Right atrium auricular region (tissue), 2 donors: ENCODE data around the gene CREB3L4. TPM values are rescaled to one million over a fixed set of nuclear protein-coding genes. Genes with fewer than 3 reads are reported as not detected.
A peak's percentile ranks its signal among the peaks of the same experiment; 100 is the strongest.

ENCODE experiments used
- DNase-seq: peaks from one replicate; pipeline ENCODE4 v3.0.0-alpha.2; 2019; ENCODE audit warnings: low spot score
- H3K27ac ChIP-seq, 2 donors: fragments of 200-600 bp; sonication (generic); 1 replicate in 1 of 2; 2 replicates in 1 of 2; pipeline ENCODE4 v1.5.1; 2016 to 2019
- H3K27me3 ChIP-seq, 2 donors: fragments of 200-600 bp; sonication (generic); one replicate each; pipeline versions ENCODE4 v1.5.1 to v1.6.0; 2017 to 2019
- H3K36me3 ChIP-seq: fragments of 200-600 bp; sonication (generic); one replicate; pipeline ENCODE4 v1.5.1; 2016
- H3K4me1 ChIP-seq, 2 donors: fragments of 200-600 bp; sonication (generic); one replicate each; pipeline versions ENCODE4 v1.5.1 to v1.6.0; 2017 to 2019
- H3K4me3 ChIP-seq, 2 donors: fragments of 200-600 bp; sonication (generic); 1 replicate in 1 of 2; 2 replicates in 1 of 2; pipeline ENCODE4 v1.5.1; 2017 to 2019; ENCODE audit warnings: mild to moderate bottlenecking in 1 of 2, moderate library complexity in 1 of 2
- H3K9me3 ChIP-seq, 2 donors: fragments of 200-600 bp; sonication (generic); one replicate each; pipeline ENCODE4 v1.5.1; 2019
- total RNA-seq, 2 donors: library from RNA; depleted of rRNA; stranded (reverse); fragments of >200 nt; gene quantifications; one replicate each; pipeline ENCODE4 v1.1.0, GENCODE V29; 2016
- TF ChIP-seq, protein P1 (sequence below), 2 donors: fragments of 200-600 bp; sonication (generic); IDR thresholded peaks; one replicate each; pipeline ENCODE4 v1.5.1; 2019; ENCODE audit warnings: antibody characterized with exemption in 2 of 2

CREB3L4 gene
- total RNA-seq, 2 donors from 2014 or later: 4.9 to 5.6 TPM

DNA sequence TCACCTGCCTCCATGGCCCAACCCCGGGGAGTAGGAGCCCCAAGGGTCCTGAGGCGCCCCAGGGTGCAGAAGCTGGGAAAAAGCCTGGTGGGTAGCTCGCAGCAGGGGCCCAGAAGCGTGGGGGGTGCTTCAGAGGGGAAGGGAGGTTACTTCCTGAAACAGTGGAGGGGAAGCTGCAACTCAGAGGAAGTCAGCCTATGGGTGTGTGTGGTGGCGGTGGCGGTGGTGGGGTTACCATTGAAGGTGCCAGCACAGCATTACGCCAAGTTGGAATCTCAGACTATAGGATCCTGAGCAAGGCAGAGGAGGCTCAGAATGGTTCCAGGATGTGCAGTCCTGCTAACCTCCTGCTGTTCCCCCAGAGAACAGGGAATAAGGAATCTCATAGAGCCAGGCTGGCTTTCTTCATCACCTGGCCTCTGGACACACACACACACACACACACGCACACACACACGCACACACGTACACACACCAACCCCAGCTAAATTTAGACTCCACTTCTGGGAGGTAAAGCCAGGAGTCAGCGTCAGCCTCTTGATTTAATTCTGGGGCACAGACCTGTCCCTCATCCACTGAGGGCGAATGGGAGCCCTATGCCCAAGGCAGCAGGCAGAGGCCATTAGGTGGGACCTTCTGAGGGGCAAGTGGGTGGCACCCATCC lies 22.4 kb upstream of the CREB3L4 start:
- H3K36me3 ChIP-seq: peaks cover 56% of the 10 kb centered on the region
- peak; percentile 69 for DNase-seq

DNA sequence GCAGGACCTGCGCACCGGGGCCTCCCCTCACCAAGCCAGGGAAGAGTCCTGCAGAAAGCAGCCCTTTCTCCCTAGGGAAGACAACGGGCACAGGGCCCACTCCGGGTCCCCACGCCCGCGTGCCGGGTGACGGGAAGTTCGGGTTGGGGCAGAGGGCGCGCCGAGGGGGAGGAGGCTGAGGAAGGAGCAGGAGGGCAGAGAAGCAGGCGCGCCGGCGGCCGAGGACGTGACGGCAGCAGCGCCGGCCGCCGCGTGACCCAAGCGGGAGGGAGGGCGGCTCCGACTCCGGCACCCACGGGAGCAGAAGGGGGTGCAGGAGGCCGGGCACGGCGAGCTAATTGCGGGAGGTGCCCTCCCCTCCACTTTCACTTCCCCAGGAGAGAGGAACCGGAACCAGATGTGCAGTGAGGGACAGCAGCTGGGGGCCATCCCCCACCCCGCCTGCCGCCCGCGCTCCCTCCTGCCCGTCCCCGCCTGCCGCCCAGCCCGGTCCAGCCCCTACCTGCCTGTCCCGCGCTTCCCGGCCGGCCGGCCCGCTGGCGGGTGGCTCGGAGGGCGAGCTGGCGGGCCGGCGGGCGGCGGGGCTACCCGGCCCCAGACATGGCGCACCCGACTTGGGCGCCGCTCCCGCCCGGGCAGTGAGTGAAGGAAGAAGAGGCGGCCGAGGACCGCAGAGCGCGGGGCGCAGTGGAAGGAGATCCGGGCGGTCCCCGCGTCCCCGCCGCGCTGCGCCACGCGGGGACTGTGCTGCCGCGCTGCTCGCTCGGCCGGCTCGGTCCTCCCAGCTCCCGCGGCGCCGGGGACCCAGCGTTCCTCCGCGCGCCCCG lies 21.7 kb upstream of the CREB3L4 start:
- peak overlapping the region; percentile 79 to 90 for H3K4me3 ChIP-seq

More for the DNA sequence above, 22.4 kb upstream of the CREB3L4 start:
- TF ChIP-seq, protein P1, sequence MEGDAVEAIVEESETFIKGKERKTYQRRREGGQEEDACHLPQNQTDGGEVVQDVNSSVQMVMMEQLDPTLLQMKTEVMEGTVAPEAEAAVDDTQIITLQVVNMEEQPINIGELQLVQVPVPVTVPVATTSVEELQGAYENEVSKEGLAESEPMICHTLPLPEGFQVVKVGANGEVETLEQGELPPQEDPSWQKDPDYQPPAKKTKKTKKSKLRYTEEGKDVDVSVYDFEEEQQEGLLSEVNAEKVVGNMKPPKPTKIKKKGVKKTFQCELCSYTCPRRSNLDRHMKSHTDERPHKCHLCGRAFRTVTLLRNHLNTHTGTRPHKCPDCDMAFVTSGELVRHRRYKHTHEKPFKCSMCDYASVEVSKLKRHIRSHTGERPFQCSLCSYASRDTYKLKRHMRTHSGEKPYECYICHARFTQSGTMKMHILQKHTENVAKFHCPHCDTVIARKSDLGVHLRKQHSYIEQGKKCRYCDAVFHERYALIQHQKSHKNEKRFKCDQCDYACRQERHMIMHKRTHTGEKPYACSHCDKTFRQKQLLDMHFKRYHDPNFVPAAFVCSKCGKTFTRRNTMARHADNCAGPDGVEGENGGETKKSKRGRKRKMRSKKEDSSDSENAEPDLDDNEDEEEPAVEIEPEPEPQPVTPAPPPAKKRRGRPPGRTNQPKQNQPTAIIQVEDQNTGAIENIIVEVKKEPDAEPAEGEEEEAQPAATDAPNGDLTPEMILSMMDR (IDR thresholded peaks at IDR 0.05): no peak
- H3K27ac ChIP-seq: peak overlapping the region; percentile 98
- peak overlapping the region; percentile 79 to 90 for H3K4me3 ChIP-seq
- H3K4me1 ChIP-seq: peaks cover 0 to 35% of the 10 kb centered on the region in 2 donors
- H3K9me3 ChIP-seq: no peaks in the 10 kb centered on the region
- H3K27me3 ChIP-seq: no peaks in the 10 kb centered on the region

DNA sequence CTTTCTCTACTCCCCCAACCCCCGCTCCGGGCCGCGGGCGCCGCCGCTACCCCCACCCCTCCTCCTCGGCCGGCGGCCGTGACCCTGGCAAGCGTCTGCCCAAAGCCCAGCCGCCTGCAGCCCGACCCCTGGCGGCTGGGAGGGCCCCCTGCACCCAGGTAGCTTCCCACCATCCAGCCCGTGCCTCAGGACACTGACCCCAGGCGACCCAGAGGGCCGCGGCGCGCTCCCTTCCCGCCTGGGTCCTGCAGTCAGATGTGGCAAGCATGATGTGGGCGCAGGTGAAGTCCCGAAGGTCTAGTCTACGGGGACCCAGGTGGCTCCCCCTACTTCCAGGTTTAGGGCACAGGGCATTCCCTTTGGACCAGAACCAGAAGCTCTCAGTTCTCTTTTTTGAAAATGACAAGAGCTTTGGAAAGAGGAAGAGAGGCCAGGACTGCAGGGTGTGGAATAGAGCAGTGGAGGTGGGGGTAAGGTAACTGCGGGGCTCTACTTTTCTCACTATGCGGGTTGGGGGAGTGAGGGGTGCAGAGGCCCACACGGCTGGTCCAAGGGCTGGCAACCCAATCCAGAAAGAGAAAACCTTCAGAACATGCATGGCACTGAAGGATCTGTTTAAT lies 21.0 kb upstream of the CREB3L4 start, which contains the start of gene DENND4B:
Gene DENND4B, minus strand, starts transcription at position 97 of the 620 bp plus-strand sequence. CDS start 2,344 bp downstream, outside the sequence.
- peak within 1 kb of the TSS; percentile 79 to 90 for H3K4me3 ChIP-seq

More for the DNA sequence above, 21.7 kb upstream of the CREB3L4 start:
- TF ChIP-seq, protein P1 (IDR thresholded peaks at IDR 0.05): no peak
- Histone ChIP-seq H3K27ac (peak overlapping the region; percentile 98), H3K4me1 (peaks cover 0 to 35% of the 10 kb centered on the region in 2 donors), H3K36me3 (peaks cover 56% of the 10 kb centered on the region), H3K9me3 (no peaks in the 10 kb centered on the region), H3K27me3 (no peaks in the 10 kb centered on the region)
- DNase-seq: peak; percentile 91

DNA sequence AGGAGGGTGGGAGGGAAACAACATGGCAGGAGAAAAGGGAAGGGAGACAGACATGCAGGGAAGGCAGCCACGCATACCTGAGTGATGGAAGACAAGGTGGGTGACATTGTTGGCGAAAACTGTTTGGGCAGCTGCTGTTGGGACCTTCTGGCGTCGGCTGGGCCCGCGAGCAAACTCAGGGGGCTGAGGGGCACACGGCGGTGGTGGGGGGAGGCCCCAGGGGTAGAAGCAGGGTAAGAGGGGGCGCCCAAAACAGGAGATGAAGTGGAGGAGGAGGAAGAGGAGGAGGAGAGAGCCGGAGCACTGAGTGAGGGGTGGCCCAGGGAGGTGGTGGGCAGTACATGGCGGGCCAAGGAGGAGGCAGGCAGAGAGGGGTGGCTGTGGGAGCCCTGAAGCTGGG lies 16.5 kb upstream of the CREB3L4 start:
- Histone ChIP-seq H3K9me3 (no peaks in the 10 kb centered on the region), H3K27me3 (no peaks in the 10 kb centered on the region), H3K4me1 (peaks cover 0 to 16% of the 10 kb centered on the region in 2 donors), H3K4me3 (no peak overlapping the region), H3K36me3 (peaks cover 77% of the 10 kb centered on the region), H3K27ac (no peak overlapping the region)
- TF ChIP-seq, protein P1 (IDR thresholded peaks at IDR 0.05): no peak
- no peak for DNase-seq

More for the DNA sequence above, 21.0 kb upstream of the CREB3L4 start, which contains the start of gene DENND4B:
- DNase-seq: peak; percentile 82
- no peaks in the 10 kb centered on the region for H3K9me3 ChIP-seq
- H3K27me3 ChIP-seq: no peaks in the 10 kb centered on the region
- H3K36me3 ChIP-seq: peaks cover 60% of the 10 kb centered on the region
- peak within 1 kb of the TSS; percentile 98 for H3K27ac ChIP-seq
- H3K4me1 ChIP-seq: peaks cover 0 to 35% of the 10 kb centered on the region in 2 donors
- TF ChIP-seq, protein P1 (IDR thresholded peaks at IDR 0.05): peak; percentile 98 to 100

DNA sequence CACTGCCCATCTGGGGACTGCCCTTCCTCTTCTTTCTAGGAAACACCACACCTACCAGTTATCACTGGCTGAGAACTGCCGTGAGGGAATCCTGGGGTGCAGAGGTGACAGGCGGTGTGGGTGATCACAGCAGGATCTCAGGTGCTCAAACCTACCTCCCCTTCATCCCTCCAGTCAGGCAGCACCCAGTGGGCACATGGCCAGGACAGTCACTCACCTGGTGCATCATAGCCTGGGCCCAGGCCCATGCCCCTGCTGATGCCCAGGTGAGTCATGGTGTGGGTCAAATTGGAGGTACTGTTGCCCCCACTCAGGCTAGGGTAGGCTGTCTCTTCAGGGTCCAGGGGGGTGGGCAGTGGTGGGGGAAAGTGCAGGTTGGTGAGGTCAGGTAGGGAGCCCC lies 15.9 kb upstream of the CREB3L4 start:
- no peaks in the 10 kb centered on the region for H3K27me3 ChIP-seq
- peaks cover 77% of the 10 kb centered on the region for H3K36me3 ChIP-seq
- no peaks in the 10 kb centered on the region for H3K9me3 ChIP-seq
- H3K4me3 ChIP-seq: no peak overlapping the region
- DNase-seq: no peak
- TF ChIP-seq, protein P1 (IDR thresholded peaks at IDR 0.05): no peak
- peaks cover 0 to 20% of the 10 kb centered on the region in 2 donors for H3K4me1 ChIP-seq
- H3K27ac ChIP-seq: no peak overlapping the region
